ENCODE data around the gene INO80.

The INO80 gene

DNA sequence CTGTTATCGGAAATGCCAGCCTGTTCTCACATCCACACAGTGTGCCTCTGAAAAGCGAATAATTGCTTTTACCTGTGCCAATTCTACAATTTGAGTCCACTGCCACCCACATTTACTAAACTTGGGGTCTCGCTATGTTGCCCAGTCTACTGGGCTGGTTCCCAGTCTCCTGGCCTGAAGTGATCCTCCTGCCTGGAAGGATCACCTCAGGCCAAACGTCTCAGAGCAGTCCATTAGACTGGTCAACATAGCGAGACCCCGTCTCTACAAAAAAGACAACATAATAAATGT lies 827 bp upstream of the INO80 start:
- TF ChIP-seq, protein P1, sequence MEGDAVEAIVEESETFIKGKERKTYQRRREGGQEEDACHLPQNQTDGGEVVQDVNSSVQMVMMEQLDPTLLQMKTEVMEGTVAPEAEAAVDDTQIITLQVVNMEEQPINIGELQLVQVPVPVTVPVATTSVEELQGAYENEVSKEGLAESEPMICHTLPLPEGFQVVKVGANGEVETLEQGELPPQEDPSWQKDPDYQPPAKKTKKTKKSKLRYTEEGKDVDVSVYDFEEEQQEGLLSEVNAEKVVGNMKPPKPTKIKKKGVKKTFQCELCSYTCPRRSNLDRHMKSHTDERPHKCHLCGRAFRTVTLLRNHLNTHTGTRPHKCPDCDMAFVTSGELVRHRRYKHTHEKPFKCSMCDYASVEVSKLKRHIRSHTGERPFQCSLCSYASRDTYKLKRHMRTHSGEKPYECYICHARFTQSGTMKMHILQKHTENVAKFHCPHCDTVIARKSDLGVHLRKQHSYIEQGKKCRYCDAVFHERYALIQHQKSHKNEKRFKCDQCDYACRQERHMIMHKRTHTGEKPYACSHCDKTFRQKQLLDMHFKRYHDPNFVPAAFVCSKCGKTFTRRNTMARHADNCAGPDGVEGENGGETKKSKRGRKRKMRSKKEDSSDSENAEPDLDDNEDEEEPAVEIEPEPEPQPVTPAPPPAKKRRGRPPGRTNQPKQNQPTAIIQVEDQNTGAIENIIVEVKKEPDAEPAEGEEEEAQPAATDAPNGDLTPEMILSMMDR (IDR thresholded peaks at IDR 0.05; ENCODE audit: control insufficient read depth, insufficient read depth, low read depth, low read length, missing control alignments), result no peak
- DNase-seq (ENCODE audit: low read depth), result no peak
- H3K4me3 ChIP-seq (ENCODE audit: control insufficient read depth, low read depth, low read length), result peak overlapping the region; percentile 88

DNA sequence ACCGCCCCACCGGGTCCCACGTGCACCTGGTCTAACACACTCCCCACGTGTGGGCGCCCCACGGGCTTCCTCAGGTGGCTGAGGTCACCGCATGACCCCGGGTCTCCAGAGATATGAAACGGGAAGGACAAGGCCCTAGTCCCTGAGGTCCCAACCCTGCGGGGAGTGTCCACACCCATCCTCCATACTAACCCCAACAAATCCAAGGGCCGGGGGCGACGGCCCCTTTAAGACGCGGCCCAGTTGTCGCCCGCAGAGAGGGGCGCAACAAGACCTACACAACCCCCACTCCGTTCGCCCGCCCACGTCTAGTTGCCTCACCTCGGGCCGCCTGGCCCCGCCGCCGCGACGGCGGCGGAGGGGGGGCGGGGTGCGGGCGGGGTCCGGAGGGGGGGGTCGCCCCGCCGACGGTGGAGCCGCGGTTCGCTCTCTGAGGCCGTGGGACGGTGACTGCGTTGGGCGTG lies 396 bp downstream of the INO80 start:
- TF ChIP-seq, protein P1 (IDR thresholded peaks at IDR 0.05; ENCODE audit: control insufficient read depth, insufficient read depth, low read depth, low read length, missing control alignments), result no peak
- peak overlapping the region; percentile 88 for H3K4me3 ChIP-seq (ENCODE audit: control insufficient read depth, low read depth, low read length)
- DNase-seq (ENCODE audit: low read depth), result no peak

DNA sequence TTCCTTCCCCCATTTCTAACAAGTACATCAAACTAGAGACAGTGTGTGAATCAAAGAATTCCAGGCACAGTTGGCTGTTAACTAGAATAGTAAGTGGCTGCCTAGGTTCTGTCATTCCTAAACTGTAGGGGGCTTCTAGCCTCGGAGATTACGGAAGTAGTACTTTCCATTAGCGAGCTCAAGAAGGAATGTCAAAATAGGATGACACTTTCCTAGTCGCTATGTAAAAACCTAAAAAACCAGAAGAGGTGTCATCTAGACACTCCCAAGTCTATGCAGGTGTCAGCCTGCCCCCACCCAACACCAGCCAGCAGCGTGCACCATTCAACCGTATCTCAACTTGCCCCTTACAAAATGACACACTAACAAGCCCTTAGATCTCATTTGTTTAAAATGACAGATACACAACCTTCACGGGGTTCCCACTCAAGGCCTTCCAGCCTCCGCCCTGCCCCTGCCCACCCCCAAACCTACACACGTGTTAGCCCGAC lies 874 bp downstream of the INO80 start:
- H3K4me3 ChIP-seq (ENCODE audit: control insufficient read depth, low read depth, low read length), result peak overlapping the region; percentile 88
- DNase-seq (ENCODE audit: low read depth), result no peak
- TF ChIP-seq, protein P1 (IDR thresholded peaks at IDR 0.05; ENCODE audit: control insufficient read depth, insufficient read depth, low read depth, low read length, missing control alignments), result peak; percentile 31

DNA sequence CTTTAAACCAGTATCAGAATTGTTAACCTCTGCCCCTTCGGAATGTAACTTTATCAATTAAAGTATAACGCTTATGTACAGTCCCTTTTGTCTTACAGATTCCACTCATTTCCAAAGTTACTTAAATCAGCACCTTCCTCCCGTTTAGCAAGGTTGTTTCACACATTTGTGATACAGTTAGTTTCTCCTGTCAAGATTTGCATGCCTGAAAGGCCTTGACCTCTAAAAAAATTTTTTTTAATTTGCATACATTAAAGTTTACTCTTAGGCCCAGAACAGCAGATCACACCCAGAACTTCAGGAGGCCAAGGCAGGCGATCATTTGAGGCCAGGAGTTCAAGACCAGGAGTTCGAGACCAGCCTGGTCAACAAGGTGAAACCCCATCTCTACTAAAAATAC lies 9.1 kb downstream of the INO80 start:
- no peak for DNase-seq (ENCODE audit: low read depth)

DNA sequence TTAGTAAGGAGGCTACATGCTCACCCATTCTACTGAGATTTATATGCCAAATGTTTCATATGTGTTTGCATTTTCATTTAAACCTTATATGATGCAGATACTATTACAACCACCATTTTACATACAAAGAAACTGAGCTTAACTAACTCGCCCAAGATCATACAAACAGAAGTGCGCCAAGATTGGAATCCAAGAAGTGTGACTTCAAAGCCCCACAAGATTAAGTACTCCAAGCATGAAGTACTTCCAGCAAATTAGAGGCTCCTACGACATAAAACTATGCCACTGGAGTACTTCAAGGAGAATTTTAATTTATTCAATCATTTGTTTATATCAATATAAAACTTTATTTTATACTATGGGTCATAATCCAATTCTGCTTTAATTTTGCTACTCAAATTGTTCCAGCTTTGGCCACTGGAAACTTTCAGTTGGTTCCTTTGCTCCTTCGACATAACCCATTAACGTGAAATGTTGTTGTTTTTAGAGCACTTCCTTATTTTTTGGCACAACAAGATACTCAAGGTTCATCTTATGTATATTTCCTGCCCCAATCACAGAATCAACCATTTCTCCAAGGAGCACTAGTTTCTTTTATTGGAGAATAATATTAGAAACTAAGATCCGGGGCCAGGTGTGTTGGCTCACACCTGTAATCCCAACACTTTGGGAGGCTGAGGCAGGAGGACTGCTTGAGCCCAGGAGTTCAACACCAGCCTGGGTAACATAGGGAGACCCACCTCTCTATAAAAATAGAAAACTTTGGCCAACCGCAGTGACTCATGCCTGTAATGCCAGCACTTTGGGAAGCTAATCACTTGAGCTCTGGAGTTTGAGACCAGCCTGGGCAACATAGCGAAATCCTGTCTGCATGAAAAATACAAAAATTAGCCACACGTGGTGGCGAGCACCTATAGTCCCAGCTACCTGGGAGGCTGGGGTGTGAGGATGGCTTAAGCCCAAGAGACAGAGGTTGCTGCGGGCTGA lies 10.4 kb downstream of the INO80 start:
- no peak overlapping the region for H3K4me3 ChIP-seq (ENCODE audit: control insufficient read depth, low read depth, low read length)
- TF ChIP-seq, protein P1 (IDR thresholded peaks at IDR 0.05; ENCODE audit: control insufficient read depth, insufficient read depth, low read depth, low read length, missing control alignments), result no peak
- no peak for DNase-seq (ENCODE audit: low read depth)

More for the DNA sequence above, 9.1 kb downstream of the INO80 start:
- TF ChIP-seq, protein P1 (IDR thresholded peaks at IDR 0.05; ENCODE audit: control insufficient read depth, insufficient read depth, low read depth, low read length, missing control alignments), result no peak
- no peak overlapping the region for H3K4me3 ChIP-seq (ENCODE audit: control insufficient read depth, low read depth, low read length)

DNA sequence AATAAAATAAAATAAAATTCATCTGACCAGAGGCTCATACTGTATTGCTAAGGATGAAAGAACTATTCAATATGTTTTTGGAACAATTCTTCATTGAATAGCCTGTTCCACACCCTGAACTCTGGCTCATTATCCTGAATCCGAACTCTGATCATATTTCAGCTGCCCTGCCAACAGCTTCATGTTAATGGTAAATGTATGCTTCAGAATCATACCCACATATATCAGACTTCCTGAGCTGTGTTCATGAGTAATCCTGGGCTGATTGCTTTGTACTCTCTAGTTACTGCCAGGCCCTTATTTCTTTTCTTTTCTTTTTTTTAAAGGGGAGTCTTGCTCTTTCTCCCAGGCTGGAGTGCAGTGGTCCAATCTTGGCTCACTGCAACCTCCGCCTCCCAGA lies 11.8 kb downstream of the INO80 start:
- TF ChIP-seq, protein P1 (IDR thresholded peaks at IDR 0.05; ENCODE audit: control insufficient read depth, insufficient read depth, low read depth, low read length, missing control alignments), result no peak
- no peak for DNase-seq (ENCODE audit: low read depth)
- H3K4me3 ChIP-seq (ENCODE audit: control insufficient read depth, low read depth, low read length), result no peak overlapping the region

Measured in AG09309 (cell line).